Skeletal muscle tissue (tissue), 4 donors: ENCODE measurements around the gene TDRD9. TPM values are rescaled to one million over a fixed set of nuclear protein-coding genes. Genes with fewer than 3 reads are reported as not detected.

ENCODE experiments used
- H3K27ac ChIP-seq: one replicate; pipeline ENCODE4 v1.7.0; 2013; ENCODE audit warnings: mild to moderate bottlenecking, low read depth, low read length, inconsistent platforms
- H3K27me3 ChIP-seq, 3 donors: one replicate each; pipeline ENCODE4 v1.7.0; 2013; ENCODE audit warnings: low read length in 3 of 3; ENCODE audit not compliant: control insufficient read depth in 3 of 3, insufficient read depth in 3 of 3
- H3K36me3 ChIP-seq, 3 donors: one replicate each; pipeline ENCODE4 v1.7.0; 2013; ENCODE audit warnings: low read length in 3 of 3; ENCODE audit not compliant: control insufficient read depth in 3 of 3, insufficient read depth in 3 of 3
- H3K4me1 ChIP-seq, 3 donors: one replicate each; pipeline ENCODE4 v1.7.0; 2013; ENCODE audit warnings: low read length in 3 of 3, mild to moderate bottlenecking in 3 of 3; ENCODE audit not compliant: control insufficient read depth in 3 of 3, insufficient read depth in 3 of 3
- H3K4me3 ChIP-seq, 3 donors: one replicate each; pipeline ENCODE4 v1.7.0; 2013; ENCODE audit warnings: low read length in 3 of 3
- H3K9ac ChIP-seq, 3 donors: one replicate each; pipeline ENCODE4 v1.7.0; 2013; ENCODE audit warnings: low read length in 3 of 3, mild to moderate bottlenecking in 3 of 3, moderate library complexity in 2 of 3, low read depth in 1 of 3
- H3K9me3 ChIP-seq, 3 donors: one replicate each; pipeline ENCODE4 v1.7.0; 2013; ENCODE audit warnings: low read length in 3 of 3; ENCODE audit not compliant: control insufficient read depth in 3 of 3
- total RNA-seq: library from RNA; depleted of rRNA; stranded (reverse); fragments of >200 nt; gene quantifications from one replicate; pipeline ENCODE4 v1.2.3, GENCODE V29; 2014
- donor health status: Osteomylitis.

TDRD9 gene
- total RNA-seq, 1 donor from 2014 or later, result 0.52 TPM

DNA sequence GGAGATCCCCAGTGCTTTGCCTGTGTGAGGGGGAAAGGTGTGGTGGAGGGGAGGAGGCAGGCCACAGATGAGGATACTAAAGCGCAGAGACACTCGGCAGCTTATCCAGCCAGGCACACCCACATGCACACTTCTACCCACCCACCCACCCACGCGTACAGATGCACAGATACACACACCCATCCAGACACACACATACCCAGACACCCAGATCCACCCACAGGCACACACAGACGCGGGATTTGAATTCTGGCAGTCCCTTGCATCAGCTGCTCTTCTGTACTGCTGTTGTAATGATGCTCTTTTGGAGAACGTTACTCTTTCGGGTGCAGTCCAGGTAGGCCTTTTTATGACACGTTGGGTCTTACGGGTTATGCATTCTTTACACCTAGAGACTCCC is 69.8 kb downstream of the TDRD9 start:
- Histone ChIP-seq H3K27ac (no peak overlapping the region), H3K27me3 (peaks cover 0 to 17% (median 11%) of the 10 kb centered on the region in 3 donors), H3K9me3 (no peaks in the 10 kb centered on the region), H3K4me3 (no peak overlapping the region), H3K36me3 (no peaks in the 10 kb centered on the region), H3K9ac (no peak overlapping the region), H3K4me1 (no peaks in the 10 kb centered on the region)

DNA sequence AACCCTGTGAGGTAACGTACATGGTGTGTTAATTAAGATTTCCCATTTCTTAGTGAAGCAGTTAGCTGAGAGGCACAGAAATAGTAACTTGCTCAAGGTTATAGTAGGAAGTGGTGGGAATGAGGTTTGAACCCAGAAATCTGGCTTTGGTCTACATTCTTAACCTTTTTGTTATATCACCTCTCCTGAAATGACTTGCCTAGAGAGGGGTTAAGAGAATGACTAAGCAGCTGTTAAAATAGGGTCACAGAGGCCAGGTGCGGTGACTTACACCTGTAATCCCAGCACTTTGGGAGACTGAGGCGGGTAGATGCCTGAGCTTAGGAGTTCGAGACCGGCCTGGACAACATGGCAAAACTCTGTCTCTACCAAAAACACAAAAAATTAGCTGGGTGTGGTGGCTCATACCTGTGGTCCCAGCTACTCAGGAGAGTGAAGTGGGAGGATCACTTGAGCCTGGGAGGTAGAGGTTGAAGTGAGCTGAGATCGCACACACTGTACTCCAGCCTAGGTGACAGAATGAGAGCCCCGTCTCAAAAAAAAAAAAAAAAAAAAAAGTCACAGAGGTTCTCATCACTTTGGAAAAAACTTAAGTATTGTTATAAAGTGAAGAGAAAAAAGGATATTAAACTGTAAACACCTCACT is 71.7 kb downstream of the TDRD9 start:
- no peaks in the 10 kb centered on the region for H3K4me1 ChIP-seq
- H3K27me3 ChIP-seq, result peaks cover 0 to 11% (median 11%) of the 10 kb centered on the region in 3 donors
- no peak overlapping the region for H3K9ac ChIP-seq
- H3K9me3 ChIP-seq, result no peaks in the 10 kb centered on the region
- H3K27ac ChIP-seq, result no peak overlapping the region
- no peak overlapping the region for H3K4me3 ChIP-seq
- H3K36me3 ChIP-seq, result no peaks in the 10 kb centered on the region

DNA sequence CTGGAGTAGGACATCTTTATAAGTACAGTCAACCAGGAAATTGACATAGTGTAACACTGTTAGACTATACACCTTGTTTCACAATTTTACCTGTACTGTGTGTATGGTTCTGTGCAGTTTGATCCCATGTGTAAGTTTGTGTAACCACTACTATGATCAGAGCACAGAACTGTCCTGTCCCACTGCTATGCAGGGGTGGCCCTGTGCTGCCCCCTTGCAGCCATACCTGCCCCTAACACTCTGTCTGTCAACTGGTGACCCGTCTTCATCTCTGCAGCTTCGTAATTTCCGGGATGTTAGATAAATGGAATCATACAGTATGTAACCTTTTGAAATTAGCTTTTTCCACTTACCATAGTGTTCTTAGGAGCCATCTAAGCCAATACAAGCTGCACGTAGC is 72.7 kb downstream of the TDRD9 start:
- Histone ChIP-seq H3K4me3 (no peak overlapping the region), H3K27me3 (peaks cover 0 to 8% (median 8%) of the 10 kb centered on the region in 3 donors), H3K9me3 (no peaks in the 10 kb centered on the region), H3K4me1 (no peaks in the 10 kb centered on the region), H3K9ac (no peak overlapping the region), H3K36me3 (no peaks in the 10 kb centered on the region), H3K27ac (no peak overlapping the region)

DNA sequence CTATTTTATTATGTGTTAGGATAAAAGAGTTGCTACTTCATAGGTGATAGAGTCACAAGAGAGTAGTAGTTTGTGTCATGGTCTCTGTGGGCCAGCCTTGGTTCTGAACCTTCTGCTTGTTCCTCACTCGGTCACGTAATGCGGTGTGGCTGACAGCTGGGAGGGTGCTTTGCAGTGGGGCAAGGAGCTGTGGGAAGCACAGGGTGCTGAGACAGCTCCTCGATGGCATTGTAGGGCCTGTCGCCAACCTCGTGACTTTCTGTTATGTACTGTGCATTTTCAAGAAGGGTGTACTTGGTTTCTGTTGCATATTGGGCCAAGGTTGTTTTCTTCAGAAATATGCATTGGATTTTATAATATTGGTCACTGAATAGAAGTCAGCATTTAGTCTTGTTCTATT is 75.4 kb downstream of the TDRD9 start:
- Histone ChIP-seq H3K9ac (no peak overlapping the region), H3K27ac (no peak overlapping the region), H3K4me3 (no peak overlapping the region), H3K27me3 (peaks cover 0 to 4% (median 3%) of the 10 kb centered on the region in 3 donors), H3K4me1 (no peaks in the 10 kb centered on the region), H3K9me3 (no peaks in the 10 kb centered on the region), H3K36me3 (no peaks in the 10 kb centered on the region)

DNA sequence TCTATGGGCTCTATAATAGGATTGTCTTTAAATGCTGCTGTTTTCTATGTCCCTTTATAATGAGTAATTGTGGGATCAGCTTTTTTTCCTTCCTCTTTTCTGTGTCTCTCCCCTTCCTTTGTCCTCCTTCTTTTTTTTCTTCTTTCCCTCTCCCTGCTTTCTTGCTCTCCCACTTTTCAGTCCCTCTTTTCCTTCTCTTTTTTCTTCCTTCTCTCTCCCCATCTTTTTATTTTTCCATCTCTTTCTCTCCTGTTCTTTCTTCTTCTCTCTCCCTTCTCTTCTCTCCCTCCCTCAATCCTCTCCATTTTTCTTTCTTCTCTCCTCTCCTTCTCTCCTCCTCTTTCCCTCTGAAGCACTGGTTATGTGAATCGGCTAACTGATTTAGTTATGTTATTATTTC is 76.6 kb downstream of the TDRD9 start:
- no peak overlapping the region for H3K27ac ChIP-seq
- peaks cover 0 to 4% (median 1%) of the 10 kb centered on the region in 3 donors for H3K27me3 ChIP-seq
- H3K4me3 ChIP-seq, result no peak overlapping the region
- no peaks in the 10 kb centered on the region for H3K9me3 ChIP-seq
- H3K4me1 ChIP-seq, result no peaks in the 10 kb centered on the region
- H3K9ac ChIP-seq, result no peak overlapping the region
- H3K36me3 ChIP-seq, result no peaks in the 10 kb centered on the region

DNA sequence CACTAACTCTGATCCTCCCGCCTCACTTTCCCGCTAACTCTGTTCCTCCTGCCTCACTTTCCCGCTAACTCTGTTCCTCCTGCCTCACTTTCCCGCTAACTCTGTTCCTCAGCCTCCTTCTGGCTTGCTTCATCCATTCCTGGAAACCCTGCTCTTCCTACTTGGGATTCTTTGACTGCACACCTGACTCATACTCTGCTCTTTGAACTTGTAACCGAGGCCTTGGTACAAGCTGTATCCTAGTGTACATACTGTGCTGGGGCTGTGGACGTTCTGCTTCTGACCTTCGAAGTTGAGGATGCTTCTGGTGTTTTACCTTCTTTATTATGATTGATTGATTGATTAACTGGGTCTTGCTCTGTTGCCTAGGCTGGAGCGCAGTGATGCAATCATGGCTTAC is 77.2 kb downstream of the TDRD9 start:
- Histone ChIP-seq H3K27ac (no peak overlapping the region), H3K36me3 (no peaks in the 10 kb centered on the region), H3K27me3 (peaks cover 0 to 4% (median 0%) of the 10 kb centered on the region in 3 donors), H3K4me1 (no peaks in the 10 kb centered on the region), H3K9me3 (no peaks in the 10 kb centered on the region), H3K9ac (no peak overlapping the region), H3K4me3 (no peak overlapping the region)

DNA sequence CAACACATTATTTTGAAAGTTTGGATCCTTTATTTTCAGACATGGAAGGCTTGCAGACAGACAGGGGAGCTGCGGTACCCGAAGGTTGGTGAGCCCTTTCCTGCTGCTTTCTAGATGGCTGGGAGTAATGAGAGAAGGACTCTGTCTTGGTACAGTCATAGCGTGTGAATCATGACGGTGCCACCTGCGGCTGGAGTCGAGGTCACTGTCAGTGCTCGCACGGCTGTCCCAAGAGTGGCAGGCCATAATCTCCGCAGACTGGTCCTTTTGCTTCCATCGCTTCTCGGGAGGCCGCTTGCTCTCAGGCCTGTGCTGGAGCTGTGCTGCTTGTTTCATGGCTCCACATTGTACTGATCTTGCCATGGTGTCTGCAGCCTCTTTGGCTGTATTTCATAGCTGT is 78.9 kb downstream of the TDRD9 start:
- no peak overlapping the region for H3K4me3 ChIP-seq
- H3K9me3 ChIP-seq, result peaks cover 0 to 2% (median 0%) of the 10 kb centered on the region in 3 donors
- H3K9ac ChIP-seq, result no peak overlapping the region
- H3K27ac ChIP-seq, result no peak overlapping the region
- no peaks in the 10 kb centered on the region for H3K4me1 ChIP-seq
- no peaks in the 10 kb centered on the region for H3K36me3 ChIP-seq
- peaks cover 0 to 4% (median 0%) of the 10 kb centered on the region in 3 donors for H3K27me3 ChIP-seq

DNA sequence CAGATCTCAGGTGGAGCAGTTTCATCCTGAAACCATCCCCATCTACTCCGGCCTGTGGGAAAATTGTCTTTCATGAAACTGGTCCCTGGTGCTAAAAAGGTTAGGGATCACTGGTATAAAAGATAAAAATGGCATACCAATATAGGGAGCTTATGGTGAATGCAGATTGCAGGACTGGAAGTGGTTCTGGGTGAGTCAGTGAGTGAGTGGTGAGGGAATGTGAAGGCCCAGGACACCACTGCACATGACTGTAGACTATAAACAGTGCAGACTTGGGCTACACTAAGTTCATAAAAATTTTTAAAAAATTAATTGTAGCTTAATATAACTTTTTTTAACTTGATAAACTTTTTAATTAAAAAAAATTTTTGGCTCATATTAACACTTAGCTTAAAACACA is 81.0 kb downstream of the TDRD9 start:
- H3K36me3 ChIP-seq, result no peaks in the 10 kb centered on the region

DNA sequence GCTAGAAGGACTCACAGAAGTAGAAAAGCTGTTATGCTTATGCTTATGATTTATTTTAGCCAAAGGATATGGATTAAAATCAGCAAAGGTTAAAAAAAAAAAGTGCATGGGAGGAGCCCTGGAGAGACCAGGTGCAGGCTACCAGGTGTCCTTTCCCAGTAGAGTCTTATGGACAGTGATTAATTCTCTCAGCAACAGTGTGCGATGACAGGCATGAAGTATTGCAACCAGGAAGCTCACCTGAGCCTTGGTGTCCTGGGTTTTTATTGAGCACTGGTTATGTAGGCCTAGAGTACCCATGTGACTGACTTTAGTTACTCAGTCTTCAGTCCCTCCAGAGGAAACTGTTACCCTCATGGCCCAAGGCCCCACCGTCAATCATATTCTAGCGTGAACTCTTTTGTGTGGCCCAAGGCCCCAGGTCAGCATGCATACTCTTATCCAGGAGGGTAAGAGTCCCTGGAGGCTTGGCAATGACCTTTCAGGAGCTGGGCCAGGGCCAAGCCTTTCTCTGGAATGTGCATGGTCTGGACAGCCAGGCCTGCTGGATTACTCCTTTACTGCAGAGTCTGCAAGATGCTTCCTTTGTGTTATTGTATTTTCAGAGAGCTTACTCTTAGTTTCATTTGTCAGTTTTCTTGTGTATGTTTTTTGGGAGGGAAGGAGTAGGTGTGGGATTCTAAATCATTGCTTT is 83.7 kb downstream of the TDRD9 start:
- Histone ChIP-seq H3K4me3 (no peak overlapping the region), H3K9me3 (peaks cover 0 to 2% (median 0%) of the 10 kb centered on the region in 3 donors), H3K27me3 (peaks cover 0 to 4% (median 0%) of the 10 kb centered on the region in 3 donors), H3K9ac (no peak overlapping the region), H3K36me3 (no peaks in the 10 kb centered on the region), H3K27ac (no peak overlapping the region), H3K4me1 (peaks cover 0 to 2% (median 0%) of the 10 kb centered on the region in 3 donors)

More for the DNA sequence above, 81.0 kb downstream of the TDRD9 start:
- Histone ChIP-seq H3K9ac (no peak overlapping the region), H3K4me1 (no peaks in the 10 kb centered on the region), H3K9me3 (peaks cover 0 to 2% (median 0%) of the 10 kb centered on the region in 3 donors), H3K27me3 (peaks cover 0 to 4% (median 0%) of the 10 kb centered on the region in 3 donors), H3K27ac (no peak overlapping the region), H3K4me3 (no peak overlapping the region)

DNA sequence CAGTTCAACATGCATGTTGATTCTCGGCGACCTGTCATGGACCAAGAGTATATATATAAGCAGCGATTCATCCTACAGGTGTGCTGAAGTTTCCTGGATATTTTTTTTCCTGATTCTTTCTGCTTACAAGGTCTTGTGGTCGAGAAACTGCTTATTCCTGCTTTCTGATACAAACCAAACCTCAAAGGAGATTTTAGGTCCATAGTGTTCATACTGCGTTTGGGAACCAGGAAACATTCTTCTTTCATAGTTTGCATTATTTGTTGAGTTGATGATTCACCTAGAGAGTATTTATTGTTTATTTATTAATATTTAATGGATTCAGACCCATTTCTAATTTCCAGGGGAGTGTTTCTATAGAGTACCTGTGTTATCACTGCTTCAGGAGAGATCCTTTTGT is 86.5 kb downstream of the TDRD9 start:
- peaks cover 0 to 2% (median 0%) of the 10 kb centered on the region in 3 donors for H3K4me1 ChIP-seq
- H3K9me3 ChIP-seq, result peaks cover 0 to 2% (median 0%) of the 10 kb centered on the region in 3 donors
- H3K27me3 ChIP-seq, result peaks cover 0 to 2% (median 0%) of the 10 kb centered on the region in 3 donors
- no peaks in the 10 kb centered on the region for H3K36me3 ChIP-seq
- no peak overlapping the region for H3K27ac ChIP-seq
- no peak overlapping the region for H3K9ac ChIP-seq
- no peak overlapping the region for H3K4me3 ChIP-seq
